CD4-positive, alpha-beta T cell treated with Interferon alpha-2 for 1 hour (primary cell): ENCODE data around the gene ARHGEF12.
"Not testable (repeated sequence)": the region's sequence is repeated elsewhere in the genome, so short reads cannot be mapped to it uniquely, and the experiment has no call there.

Source experiments
- DNase-seq, 2 donors: peaks; one replicate each; pipeline ENCODE4 v3.0.0-alpha.2; 2020 to 2022

The ARHGEF12 gene

DNA sequence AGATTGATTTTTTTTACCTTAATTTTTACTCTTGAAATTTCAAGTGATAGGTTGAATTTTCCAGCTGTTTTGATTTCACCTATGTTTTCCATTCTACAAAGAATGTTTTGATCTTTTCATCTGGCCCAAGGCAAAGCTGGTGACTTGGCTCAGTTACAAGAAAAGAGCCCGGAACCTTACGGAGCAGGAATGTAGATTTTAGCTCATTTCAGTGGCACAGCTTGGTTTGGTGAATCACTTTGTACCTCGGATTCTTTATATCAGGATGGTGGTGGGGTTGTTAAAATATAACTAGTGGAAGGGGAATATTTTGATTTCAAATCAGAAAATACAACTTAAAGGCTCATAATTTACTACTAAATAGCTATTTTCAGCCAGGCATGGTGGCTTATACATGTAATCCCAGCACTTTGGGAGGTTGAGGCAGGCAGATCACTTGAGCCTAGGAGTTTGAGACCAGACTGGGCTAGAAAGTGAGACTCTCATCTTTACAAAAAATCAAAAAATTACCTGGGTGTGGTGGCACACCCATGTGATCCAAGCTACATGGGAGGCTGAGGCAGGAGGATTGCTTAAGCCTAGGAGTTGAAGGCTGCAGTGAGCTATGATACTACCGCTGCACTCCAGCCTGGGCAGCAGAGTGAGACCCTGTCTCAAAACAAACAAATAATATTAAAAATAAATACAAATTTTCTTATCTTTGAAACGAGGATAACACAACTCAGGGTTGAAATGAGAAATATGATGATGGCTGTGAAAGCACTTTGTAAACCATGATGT lies 166.0 kb downstream of the ARHGEF12 start:
- no peak for DNase-seq

DNA sequence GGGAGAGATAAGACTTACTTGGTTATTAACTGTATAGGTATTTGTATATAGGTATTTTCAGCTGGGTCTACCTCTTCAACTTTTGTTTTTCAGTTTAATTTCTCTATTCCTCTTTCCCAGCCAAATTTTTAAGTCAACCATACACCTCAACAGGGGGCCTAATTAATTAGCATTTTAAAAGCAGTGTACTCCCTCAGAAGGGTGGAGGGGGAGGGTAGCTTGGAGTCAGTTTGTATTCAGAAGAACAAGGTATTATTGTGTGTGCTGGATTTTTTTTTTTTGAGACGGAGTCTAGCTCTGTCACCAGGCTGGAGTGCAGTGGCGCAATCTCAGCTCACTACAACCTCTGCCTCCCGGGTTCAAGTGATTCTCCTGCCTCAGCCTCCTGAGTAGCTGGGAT lies 167.3 kb downstream of the ARHGEF12 start:
- DNase-seq, result not testable (repeated sequence)

DNA sequence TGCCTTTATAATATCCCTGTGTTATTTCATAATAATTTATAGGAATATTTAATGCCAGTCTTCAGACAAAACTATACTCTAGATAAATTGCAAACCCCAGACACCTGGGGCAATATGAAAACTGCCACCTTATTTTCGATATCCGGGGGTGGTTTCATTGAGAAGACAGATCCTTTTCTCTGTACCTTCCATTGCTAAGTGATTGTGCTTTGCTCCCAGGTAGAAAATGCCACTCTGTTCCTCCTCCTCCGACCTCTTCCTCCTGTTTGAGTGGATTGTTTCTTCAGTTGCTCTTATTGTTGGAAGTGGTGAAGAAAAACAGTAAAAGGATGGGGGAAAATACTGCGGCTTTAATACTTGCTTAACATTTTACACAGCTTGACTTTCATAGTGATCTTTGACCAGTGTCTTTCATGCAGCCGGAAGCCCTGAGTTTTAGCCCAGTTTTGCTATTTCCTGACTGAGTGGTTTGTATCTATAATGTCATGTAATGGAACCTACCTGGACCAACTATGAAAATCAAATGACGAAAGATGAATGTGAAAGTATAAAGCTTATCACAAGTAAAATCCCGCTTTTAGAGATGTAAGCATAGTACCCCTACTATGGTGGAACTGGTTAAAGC lies 169.7 kb downstream of the ARHGEF12 start:
- DNase-seq, result no peak

DNA sequence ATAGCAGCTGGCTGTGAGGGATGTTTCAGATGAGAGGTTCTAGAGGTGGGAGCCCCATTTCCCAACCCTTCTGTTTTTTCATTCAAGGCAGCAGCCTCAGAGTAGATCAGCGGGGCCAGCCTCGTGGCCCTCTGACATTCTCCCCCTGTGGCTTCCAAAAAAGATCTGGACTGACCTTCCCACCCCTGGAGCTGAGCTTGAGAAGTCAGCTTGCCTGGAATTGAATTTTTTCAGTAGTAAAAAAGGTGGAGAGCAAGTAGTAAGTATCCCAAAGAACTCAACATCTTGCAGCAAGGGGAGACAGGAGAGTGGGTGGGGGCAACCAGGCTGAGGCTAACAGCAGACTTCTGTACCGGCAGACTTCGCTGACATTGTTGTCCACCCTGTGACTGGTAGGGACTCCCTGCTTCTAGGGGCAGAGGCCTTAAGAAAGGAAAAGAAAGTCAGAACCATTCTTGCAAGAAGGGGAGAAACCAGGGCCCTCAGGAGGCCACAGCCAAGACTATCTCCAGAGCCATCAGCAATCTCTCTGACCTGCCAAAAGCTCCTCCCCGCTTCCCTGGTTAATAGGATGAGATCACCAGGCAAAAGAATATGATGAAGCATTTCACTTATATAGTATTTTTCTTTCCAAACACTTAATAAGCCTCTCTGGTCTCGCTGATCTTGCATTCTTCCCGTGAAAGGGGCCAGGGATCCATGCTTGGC lies 173.3 kb downstream of the ARHGEF12 start:
- no peak for DNase-seq

DNA sequence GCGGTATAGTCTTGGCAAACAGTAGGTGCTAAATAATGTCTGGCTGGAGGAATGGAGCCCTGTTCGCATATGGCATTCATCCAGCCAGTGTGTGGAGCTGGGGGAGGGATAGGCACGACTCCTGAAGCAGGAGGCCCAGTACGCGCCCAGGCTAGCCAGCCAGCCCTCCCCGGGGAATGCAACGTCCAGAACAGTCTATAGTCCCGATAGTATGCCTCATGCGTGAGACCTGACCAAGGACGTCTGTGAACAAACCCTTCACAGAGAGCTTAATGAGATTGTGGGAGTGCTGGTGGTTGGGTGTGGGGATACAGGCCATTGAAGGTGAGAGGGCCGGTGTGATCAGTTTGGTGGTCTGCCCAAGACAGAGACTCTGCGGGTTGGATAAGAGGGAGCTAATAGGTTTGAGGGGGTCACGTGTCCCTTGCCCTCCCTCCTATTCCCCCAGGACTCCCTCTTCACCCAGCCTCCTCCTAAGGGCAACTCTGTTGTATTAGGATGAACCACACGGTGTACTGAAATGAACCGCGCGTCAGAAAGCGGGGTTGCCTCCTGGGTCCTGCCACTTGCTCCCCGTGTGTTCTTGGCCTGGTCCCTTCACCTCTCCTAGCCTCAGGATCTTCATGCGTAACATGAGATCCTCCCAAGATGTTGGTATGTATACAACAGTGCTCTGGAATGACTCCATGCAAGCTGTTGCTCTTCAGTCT lies 174.3 kb downstream of the ARHGEF12 start:
- no peak for DNase-seq

DNA sequence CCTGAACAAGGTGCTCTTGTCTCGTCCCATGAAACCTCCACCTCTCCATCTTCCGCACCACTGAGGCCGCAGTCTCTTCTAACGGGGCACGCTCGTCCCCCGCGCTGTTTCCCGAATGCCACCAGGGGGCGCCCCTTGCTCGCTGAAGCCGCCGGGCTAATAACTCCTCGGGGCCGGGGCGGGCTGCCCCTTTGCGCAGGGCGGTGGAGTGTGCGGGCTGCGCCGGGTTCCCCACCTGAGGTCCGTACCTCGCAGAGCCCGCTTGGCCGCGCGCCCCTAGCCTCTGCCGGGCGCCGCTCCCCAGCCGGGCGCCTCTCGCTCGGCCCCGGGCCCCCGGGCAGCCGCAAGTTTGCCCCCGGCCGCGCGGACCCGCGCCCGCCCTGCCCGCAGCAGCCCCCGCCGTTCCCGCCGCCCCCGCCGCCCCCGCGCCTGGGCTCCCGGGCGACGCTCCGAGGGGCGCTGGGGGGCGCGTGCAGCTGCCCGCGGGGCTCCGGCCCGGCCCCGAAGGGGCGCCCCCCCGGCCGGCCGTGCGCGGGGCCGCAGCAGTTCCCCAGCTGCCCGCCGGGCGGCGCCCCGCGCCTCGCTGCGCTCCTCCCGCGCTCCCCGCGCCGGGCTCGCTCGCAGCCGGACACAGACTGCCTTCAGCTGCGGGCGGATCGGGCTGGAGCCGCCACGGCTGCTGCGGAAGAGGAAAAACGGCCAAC lies 175.1 kb downstream of the ARHGEF12 start, which contains the start of gene GRIK4:
TSS of gene GRIK4 (plus strand) at position 633 of the 704 bp plus-strand sequence. CDS start 148,571 bp downstream, outside the sequence.
- peak; percentile 60 to 65 for DNase-seq

DNA sequence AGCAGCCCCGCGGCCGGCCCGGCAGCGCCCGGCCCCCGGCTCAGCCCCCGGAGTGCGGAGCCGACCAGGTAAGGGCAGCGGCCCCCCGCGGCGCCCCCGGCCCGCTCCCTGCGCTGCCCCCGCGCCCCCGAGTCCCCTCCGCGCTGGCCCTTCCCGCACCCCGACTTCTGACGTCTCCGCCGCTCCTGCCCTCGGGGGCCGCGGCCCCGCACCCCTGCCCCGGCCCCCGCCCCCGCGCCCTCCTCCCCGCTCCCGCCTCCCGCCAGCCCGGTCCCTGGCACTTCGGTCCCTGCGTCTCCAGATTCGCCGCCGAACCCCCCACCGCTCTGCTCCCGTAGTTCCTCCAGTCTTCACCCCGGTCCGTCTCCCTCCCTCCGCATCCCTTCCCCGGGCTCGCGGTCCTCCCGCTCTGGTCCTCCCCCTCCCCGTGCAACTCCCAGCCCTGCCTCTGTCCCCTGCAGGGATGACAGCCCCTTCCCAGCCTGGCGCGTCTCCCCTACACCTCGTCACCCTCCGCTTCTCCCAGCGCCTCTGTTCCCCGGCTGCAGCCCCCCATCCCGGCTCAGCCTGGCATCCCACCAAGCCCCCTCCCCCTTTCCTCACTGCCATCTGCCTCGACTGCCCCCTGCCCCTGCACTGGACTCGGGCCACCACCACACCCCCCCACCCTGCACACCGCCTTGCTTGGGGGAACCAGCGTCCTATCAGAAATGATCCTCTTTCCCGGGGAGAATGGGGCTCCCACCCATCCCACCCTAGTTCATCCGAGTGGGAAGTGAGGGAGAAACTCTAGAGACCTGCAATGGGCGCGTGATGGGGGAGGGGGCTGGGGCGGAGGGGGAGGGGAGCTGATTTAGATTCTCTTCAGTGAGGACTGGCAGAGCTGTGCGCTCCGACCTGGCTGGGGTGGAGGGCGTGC lies 175.9 kb downstream of the ARHGEF12 start:
- DNase-seq, result no peak

DNA sequence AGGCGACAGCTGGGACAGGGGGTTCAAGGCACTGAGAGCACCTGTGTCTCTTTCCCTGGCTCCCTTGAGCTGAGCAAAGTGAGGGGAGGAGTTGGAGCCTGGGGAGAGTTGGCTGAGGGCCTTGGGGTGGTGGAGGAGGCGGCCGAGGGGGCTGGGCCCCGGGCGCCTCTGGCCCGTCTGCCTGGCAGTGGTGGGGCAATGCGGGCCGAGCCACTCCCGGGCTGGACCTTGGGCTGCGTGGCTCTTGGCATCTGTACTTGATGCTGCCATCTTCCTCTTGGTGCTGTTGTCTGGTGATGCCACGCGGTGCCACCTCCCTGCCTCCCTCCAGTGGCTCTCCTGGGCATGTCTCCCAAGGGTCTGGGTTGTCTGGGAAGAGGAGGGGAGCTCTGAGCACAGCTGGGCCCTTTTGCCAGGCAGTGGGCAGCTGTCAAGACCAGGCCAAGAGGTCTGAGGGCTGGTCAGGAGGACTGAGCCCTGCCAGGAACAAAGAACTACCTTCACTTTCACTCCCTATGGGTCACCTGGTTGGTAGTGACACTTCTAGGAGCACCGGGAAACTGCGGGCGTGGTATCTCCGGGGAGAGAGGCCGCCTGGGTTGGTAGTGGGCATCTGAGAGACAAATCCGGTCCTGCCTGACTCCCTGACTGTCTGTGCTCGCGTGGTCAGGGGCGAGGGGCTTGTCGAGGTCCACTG lies 176.7 kb downstream of the ARHGEF12 start:
- DNase-seq, result no peak

DNA sequence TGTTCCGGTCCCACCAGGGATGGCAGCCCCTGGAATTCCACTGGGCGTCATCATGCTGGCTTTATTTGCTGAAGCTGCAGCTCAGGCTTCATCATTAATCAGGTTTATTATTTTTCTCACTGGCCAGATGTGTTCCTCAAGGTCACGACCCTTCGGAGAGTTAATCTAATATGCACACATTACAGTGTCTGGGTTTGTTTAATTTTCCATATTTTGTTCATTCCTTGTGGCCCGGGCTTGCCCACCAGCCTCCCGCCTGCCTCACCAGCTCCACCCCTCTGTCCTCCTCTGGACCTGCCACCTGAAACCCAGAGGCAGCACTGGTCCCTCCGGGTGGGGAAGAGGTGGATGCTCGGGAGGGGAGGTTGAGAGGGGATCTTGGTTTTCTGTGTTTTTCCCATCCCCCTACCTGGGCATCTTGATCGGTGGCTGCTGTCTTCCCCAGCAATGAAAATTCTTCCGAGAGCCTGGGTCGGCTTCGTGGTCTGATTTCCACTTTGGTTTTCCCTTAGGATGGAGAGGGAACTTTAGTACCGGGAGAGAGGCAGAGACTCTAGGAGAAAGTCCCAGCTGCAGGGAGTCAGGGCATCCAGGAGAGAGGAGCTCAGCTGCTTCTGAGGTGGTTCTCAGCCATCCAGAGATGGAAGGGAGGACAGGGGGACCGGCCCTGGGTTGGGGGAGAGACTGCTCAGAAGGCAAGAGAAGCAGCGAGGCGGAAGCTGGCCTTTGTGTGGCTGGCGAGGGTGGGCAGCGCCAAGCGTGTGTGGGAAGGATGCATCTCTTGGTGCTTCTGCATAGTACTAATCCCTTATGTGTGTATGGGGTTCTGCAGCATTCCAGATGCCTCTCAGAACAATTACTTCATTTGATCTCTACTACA lies 177.5 kb downstream of the ARHGEF12 start:
- no peak for DNase-seq

DNA sequence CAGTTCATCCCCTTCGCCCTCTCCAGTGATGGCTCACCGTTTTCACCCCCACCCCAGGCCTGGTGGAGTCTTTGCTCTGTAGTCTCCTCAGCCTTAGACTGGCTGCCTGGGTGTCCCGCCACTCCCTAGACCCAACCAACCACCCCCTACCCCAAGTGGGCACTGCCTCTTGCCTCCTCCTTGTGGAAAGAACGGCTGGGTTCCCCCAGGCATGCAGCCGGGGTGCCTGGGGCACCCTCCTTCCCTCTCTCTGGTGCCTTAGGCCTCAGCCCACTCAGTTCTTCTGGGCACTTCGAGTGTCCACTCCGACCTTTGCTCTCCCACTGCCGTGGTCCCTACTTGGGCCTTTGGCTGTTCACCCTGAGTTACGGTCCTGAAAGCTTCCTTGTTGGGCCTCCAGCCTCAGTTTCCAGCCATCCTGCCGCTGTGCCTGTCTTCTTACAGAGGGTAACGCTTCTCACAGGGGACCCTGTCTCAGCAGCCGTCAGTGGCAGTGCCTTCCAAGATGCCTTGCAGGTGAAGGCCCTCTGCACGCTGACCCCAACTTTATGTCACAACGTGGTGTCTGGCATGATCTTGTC lies 178.4 kb downstream of the ARHGEF12 start:
- DNase-seq, result no peak

DNA sequence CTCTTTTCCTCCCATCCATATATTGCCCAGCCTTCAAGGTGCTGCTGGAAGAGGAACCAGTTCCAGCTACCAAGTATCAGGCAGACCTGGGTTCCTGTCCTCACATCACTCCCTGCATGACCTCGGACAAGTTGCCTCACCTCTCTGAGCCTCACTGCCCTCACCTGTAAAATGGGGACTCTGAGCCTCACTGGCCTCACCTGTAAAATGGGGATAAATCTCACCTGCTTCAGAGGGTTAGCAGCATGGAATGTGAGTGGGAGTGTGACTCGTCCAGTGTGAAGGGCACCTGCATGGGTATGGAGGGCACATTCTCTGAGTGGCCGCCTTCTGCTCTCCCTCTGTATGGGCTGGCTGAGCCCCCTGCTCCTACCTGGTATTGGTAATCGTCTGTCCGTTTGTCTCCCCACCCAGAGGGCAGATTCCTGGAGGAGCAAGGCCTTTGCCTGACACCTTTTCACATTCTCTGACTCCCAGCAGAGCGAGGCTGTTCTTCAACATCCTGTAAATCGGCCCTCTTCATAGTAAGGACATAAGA lies 179.0 kb downstream of the ARHGEF12 start:
- no peak for DNase-seq

DNA sequence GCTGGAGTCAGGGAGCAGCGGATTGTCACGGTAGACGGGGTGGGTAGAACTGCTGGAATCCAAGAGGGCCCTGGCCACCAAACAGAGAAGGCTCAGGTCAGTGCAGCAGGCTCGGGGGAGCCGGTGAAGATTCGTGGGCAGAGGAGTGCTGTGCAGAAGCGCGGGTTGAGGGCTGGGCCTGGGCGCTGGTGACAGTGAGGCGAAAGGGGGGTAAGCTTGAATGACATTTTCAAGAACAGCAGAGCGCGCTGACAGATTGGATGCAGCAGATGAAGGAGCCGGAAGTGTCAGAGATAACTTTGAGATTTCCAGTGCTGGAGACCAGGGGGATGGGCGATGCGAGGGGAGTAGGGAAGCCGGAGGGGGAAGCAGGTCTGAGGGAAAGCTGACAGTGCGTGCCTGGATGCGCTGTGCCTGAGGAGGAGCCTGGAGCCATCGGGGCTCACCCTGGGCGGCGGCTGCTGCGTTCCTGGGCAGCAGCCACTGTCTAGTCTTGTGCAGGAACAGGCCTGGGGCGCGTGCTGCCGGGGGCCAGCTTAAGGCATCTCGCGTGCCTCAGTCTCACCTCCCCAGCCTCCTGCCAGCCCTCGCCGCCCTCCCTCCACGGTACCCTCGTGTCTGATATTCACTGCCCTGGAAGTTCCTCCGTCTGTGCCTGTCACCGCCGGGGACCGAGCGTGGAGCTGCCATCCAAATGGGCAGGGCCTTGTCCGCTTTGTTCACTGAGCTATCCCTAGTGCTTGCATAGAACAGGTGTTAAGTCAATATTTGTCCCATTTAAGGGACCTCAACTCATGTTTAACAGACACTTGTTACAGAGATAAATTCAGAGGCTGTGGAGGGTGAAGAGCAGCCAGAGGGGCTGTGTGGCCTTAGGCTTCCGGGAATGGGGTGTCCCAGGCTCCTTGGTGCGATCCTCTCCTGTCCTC lies 180.5 kb downstream of the ARHGEF12 start:
- no peak for DNase-seq

DNA sequence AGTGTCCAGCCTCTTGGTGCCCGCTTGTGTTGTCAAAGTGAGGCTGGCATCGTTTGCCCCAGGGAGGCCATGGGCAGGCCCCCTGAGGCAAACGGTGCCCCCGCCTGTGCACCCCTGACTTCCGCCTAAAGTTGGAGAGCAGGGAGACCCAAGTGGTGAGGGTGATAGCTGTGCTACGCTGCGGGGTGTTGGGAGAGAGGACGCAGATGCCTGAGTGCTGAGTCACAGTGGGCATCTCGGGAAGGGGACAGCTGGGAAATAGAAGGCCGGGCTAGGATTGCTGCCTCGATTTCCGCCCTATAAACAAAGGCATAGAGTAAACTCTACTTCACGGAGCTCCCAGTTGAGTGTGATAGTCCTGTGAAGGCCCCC lies 181.2 kb downstream of the ARHGEF12 start:
- DNase-seq, result no peak

DNA sequence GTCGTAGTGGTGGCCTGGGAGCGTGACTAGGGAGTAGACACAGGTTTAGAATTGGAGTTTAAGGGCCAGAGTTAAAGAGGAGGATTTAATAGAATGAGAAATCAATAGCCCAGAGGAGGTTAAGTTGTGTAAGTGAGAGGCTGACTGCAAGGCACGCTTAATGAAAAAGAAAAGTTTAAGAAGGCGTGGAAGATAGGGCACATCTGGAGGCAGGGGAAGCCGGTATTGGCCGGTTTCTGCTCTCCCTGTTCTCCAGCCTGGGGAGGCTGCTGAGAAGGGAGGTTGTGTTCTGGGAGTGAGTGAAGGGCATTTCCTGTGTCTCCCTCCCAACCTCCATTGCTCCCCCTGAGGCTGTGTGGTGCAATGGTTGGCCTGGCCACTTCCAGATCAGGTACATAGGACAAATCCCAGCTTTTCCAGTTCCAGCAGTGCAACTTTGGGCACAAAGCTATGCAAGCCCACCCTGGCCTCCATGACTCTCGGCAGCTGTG lies 181.6 kb downstream of the ARHGEF12 start:
- no peak for DNase-seq

DNA sequence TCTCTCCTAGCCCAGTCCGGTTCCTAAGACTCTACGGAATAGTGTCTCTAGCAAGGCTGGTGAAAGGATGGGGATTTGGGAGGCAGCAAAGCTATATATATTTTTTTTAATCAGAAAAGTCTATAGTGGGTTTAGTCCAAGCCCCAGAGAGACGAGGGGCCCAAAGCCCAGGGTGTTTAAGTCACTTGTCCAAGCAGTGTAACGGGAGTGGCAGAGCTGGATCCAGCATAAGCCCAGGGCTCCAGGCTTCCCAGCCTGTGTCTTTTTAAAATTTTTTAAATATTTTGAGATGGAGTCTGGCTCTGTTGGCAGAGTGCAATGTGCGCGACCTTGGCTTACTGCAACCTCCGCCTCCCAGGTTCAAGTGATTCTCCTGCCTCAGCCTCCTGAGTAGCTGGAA lies 182.1 kb downstream of the ARHGEF12 start:
- no peak for DNase-seq

DNA sequence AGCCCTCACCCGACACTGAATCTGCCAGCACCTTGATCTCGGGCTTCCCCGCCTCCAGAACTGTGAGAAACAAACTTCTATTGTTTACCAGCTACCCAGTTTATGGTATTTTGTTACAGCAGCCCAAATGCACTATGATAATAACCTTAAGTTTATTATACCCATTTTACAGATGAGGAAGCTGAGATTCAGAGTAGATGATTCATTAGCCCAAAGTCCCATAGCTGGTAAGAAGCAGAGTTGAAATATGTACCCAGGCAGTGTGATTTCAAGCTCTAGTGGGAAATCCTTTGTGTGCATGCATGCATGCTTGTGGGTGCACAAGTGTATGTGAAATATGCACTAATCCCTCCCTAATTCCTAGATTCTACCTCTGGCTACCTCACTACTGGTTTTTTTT lies 183.3 kb downstream of the ARHGEF12 start:
- DNase-seq, result no peak

DNA sequence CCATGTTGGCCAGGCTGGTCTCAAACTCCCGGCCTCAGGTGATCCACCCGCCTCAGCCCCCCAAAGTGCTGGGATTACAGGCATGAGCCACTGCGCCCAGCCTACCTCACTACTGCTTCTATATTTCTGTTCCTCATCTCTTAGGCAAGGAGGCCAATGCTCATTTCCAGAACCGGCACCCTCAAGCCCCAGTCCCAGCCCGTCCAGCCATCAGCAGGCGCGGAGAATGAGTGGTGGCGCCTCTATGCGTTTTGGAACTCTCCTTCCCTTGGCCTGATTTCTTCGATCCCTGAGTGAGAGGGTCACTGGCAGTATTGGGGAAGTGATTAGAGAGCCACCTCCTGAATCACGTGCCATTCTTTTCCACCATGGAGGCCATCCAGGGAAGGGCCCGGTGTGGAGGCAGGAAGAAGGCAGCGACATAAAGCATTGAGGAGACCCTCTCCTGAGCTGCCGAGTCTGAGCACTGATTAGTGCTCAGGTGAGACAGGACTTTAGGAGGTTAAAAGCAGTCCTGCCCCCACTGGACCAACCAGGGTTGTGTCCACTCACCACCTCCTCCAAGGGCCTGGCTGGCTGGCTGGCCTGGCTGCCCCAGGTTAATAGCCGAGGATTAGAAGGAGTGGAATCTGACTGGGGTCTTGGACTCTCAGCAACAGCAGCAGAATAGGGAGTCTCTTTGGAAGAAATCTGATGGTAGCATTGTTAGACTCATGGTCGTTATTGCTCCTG lies 184.0 kb downstream of the ARHGEF12 start:
- no peak for DNase-seq
